ENCODE results near the gene RBFOX1.

- no peak for TF ChIP-seq EZH2 (IDR thresholded peaks at IDR 0.05; ENCODE audit: low read length, unreplicated experiment)
- no peak for TF ChIP-seq CTCF (conservative IDR thresholded peaks at IDR 0.05; ENCODE audit: low read depth, low read length)
Measured at GRCh38 chr16:7722761-7723160, 390.1 kb downstream of the RBFOX1 start.

All from PC-3 (cell line).